CD4-positive, alpha-beta T cell treated with Interleukin-17A for 1 hour (primary cell): ENCODE measurements around the gene ABCD3.
"Not testable (repeated sequence)": the region's sequence is repeated elsewhere in the genome, so short reads cannot be mapped to it uniquely, and the experiment has no call there.

Experiments used
- DNase-seq: peaks from one replicate; pipeline ENCODE4 v3.0.0-alpha.2; 2020

ABCD3 gene

GRCh38 chr1:94417978-94418663 lies at the start of gene ABCD3:
Gene ABCD3 (plus strand): TSS chr1:94418389. CDS start chr1:94418479, 90 bp downstream.
- peak; percentile 98 for DNase-seq

GRCh38 chr1:94372771-94373170 lies 45.4 kb upstream of the ABCD3 start:
- not testable (repeated sequence) for DNase-seq

- not testable (repeated sequence) for DNase-seq
Observed at GRCh38 chr1:94373311-94373710, 44.9 kb upstream of the ABCD3 start.

- DNase-seq = not testable (repeated sequence)
Observed at GRCh38 chr1:94375666-94376065, 42.5 kb upstream of the ABCD3 start.

GRCh38 chr1:94378493-94378892 lies 39.7 kb upstream of the ABCD3 start:
- DNase-seq = not testable (repeated sequence)

GRCh38 chr1:94379615-94380014 lies 38.6 kb upstream of the ABCD3 start:
- no peak for DNase-seq

- no peak for DNase-seq
Observed at GRCh38 chr1:94382201-94382600, 36.0 kb upstream of the ABCD3 start.

GRCh38 chr1:94383966-94384408 lies 34.2 kb upstream of the ABCD3 start:
- DNase-seq = no peak

- peak; percentile 12 for DNase-seq
Observed at GRCh38 chr1:94384485-94385265, 33.5 kb upstream of the ABCD3 start.

GRCh38 chr1:94385308-94385929 lies 32.8 kb upstream of the ABCD3 start:
- no peak for DNase-seq

GRCh38 chr1:94389298-94389697 lies 28.9 kb upstream of the ABCD3 start:
- no peak for DNase-seq

- no peak for DNase-seq
Observed at GRCh38 chr1:94394247-94394646, 23.9 kb upstream of the ABCD3 start.

- DNase-seq = no peak
Observed at GRCh38 chr1:94395231-94395630, 23.0 kb upstream of the ABCD3 start.

- DNase-seq = no peak
Observed at GRCh38 chr1:94395748-94396309, 22.4 kb upstream of the ABCD3 start.

- no peak for DNase-seq
Observed at GRCh38 chr1:94396356-94397010, 21.7 kb upstream of the ABCD3 start.

- DNase-seq = no peak
Observed at GRCh38 chr1:94398356-94398755, 19.8 kb upstream of the ABCD3 start.

- no peak for DNase-seq
Observed at GRCh38 chr1:94399453-94399852, 18.7 kb upstream of the ABCD3 start.

GRCh38 chr1:94401206-94401605 lies 17.0 kb upstream of the ABCD3 start:
- no peak for DNase-seq

- DNase-seq = no peak
Observed at GRCh38 chr1:94406446-94406845, 11.7 kb upstream of the ABCD3 start.

GRCh38 chr1:94408104-94408830 lies 9.9 kb upstream of the ABCD3 start:
- DNase-seq = no peak

GRCh38 chr1:94411237-94411636 lies 7.0 kb upstream of the ABCD3 start:
- no peak for DNase-seq

- DNase-seq = no peak
Observed at GRCh38 chr1:94413311-94413710, 4.9 kb upstream of the ABCD3 start.
